ENCODE results near the gene SLC16A5.

SLC16A5 gene

DNA sequence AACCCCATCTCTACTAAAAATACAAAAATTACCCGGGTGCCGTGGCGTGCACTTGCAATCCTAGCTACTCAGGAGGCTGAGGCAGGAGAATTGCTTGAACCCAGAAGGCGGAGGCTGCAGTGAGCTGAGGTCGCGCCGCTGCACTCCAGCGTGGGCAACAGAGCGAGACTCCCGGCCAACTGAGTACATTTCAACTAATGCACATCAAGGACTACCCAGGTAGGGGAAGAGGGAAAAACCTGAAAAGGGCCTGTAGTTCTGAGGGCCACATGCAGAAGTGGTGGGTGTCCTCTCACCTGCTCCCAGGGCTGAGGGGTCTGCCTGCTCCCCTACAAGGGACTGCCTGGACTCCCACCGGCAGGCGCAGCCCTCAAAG, 584 bp upstream of the SLC16A5 start:
- DNase-seq (ENCODE audit: low spot score): no peak

DNA sequence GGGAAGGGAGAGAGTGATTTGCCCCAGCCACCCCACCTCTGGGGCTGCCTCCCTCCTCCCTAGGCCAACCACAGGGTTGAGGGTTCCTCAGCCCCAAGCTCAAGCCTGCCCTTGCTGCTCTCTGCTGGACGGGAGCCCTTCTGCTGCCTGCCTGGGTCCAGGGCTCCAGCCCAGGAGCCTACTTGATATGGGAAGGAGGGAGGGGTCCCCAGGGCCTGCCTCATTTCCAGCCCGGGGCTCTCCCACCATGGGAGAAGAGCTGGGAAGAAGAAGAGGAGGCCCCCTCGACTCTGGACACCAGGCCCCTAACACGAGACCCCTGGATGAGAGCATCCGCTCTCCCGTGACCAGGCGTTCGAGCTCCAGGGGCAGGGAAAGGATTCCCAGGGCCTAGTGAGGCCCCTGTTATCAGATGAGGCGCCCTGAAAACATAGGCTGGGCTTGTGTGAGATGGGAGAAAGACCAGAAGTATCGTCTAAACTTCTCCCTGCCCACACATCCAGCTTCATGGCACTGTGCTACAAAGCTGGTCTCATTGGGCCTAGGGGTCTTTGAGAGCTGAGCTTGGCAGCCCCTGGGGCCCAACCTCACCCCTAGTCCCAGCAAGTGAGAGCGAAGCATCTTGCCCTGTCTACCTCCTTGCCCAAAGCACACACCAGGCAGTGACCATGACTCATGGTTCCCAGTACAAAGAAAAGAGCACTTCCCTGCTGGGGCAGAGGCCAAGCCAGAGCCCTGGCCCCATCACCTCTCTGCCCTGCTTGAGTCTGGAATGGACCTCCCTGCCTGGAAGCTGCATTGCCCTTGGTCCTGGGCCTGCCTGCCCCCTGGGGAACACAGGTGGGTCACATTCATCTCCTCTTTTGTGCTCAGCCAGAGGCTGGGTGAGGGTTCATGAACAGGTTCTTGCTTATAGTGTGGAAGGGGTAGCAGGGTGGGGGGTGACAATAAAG, 987 bp downstream of the SLC16A5 start:
- DNase-seq (ENCODE audit: low spot score): peak; percentile 68

DNA sequence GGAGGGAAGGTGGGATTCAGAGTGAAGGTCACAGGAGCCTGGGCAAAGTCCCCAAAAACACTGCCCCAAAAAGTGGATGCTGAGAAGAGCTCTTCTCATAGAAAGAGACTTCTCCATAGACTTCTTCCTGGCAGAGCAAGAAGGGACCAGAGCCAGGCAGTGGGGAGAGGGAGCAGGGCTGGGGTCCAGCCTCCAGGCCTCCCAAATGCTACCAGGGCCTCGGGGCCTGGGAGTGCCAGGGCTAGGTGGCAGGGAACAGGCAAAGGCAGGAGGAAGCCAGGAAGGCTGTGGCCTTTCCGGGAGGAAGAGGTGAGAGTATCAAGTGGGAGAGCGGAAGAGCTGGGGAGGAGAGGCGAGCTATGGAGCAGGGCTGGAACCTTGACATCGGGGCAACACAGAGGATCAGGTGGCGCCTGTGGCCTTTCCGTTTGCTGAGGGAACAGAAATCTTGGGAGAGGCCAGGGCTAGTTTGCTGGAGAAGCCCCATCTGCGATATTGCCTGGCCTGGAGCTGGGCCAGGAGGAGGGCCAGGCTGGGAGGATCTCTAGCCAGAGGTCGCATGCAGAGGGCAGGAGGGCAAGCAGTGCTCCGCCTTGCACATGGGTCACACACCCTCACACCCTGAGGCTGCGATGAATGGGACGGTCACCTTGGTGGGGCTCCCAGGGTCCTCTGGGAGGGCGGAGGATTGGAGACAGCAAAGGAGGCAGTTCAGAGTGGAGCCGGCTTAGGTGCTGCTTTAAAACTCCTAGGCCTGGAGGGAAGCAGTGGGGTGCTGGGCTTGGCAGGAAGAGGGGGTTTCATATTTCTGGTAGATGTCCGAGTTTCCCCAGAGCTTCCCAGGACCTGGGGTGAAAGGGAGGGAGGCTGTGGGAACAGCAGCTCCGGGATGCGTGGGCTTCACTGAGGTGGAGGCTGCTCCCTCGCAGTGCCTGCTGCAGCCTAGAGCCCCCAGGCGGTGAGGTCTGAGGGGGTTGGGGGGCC, 3.4 kb downstream of the SLC16A5 start:
- DNase-seq (ENCODE audit: low spot score): no peak

- DNase-seq (ENCODE audit: low spot score): no peak
Measured at GRCh38 chr17:75091855-75092327, 4.1 kb downstream of the SLC16A5 start.

- DNase-seq (ENCODE audit: low spot score): no peak
Measured at GRCh38 chr17:75093548-75094158, 5.9 kb downstream of the SLC16A5 start.

DNA sequence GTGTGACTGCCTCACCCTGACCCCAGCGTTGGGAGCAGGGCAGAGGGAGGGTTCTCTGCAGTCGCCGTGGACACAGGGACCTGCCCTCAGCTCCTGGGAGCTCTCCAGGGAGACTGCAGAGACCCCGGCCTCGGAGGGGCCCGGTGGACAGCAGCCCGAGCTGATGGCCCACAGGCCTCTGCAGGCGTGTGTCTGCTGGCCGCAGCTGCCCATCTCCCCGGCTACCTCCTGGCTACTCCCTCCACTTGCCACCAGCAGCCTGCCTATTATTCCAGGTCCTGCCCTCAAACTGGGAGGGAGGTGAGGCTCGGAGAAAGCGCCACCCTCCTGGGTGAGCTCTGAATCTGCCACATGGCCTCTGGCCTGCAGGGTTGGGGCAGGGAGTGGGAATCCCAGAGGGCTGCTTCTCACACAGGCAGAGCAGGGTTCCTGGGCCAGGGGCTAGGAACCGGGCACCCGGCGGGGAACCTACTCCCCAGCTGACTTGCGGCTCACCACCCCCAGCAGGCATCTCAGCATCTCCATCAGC, 7.2 kb downstream of the SLC16A5 start:
- no peak for DNase-seq (ENCODE audit: low spot score)

DNA sequence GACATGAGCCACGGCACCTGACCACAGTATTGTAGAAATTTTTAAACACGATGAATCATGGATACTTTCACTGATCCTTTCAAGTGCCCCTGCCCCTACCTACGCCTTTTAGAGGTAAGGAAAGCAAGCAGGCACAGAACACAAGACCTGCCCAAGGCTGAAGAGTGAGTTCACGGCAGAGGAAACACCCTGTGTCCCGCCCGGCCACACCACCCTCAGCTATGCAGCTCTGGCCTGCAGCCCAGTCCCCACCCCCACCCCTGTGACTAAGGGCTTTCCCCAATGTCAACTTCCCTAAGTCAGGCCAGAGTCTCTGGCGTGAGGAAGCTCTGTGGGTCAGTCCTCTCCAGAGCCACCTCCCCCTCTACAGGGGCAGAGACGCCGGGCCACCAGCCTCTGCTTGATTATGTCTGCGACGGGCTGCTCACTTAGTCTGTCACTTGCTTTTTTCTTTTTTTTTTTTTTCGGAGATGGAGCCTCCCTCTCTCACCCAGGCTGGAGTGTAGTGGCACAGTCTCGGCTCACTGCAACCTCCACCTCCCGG, 8.4 kb downstream of the SLC16A5 start:
- DNase-seq (ENCODE audit: low spot score): peak; percentile 84

DNA sequence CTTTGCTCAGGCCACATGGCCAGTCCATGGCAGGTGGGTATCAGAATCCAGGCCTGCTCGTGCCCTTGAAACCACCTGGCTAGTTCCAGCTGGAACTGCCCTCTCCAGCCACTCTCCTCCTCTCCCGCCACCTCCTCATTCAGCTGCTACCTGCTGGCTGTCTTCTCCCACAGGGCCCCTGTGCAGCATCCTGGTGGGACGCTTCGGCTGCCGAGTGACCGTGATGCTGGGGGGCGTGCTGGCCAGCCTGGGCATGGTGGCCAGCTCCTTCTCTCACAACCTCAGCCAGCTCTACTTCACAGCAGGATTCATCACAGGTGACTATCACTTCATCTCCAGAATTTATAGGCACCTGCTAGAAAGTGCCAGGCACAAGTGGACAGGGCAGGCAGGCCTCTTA, 10.1 kb downstream of the SLC16A5 start:
- no peak for DNase-seq (ENCODE audit: low spot score)

DNA sequence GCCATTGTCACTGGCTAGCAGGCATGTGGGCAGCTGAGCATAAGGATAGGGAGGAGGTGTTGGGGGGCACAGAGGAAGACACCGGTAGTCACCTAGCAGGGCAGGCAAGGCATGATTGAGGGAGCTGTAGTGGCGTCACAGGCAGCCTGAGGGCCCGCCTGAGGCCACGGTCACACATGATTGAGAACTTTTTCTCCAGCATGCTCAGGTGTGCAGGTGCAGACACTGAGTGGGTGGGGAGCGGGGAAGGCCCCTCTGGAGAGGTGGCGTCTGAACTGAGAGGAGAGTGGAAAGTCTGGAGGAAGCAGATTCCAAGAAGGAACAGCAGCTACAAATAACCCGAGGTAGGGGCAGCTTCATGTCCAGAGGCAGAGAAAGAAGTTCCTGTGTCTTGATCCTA, 11.1 kb downstream of the SLC16A5 start:
- DNase-seq (ENCODE audit: low spot score): no peak

DNA sequence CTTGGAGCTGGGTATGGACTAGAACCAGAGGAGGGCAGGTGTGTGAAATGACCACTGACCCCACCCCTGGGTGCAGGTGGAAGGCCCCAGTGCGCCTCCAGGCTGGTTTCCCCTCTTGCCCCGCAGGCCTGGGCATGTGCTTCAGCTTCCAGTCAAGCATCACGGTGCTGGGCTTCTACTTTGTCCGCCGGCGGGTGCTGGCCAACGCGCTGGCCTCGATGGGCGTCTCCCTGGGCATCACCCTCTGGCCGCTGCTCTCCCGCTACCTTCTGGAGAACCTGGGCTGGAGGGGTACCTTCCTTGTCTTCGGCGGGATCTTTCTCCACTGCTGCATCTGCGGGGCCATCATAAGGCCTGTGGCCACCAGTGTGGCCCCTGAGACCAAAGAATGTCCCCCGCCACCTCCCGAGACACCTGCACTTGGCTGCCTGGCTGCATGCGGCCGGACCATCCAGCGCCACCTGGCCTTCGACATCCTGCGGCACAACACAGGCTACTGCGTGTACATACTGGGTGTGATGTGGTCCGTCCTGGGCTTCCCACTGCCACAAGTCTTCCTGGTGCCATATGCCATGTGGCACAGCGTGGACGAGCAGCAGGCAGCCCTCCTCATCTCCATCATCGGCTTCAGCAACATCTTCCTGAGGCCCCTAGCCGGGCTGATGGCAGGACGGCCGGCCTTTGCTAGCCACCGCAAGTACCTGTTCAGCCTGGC, 12.3 kb downstream of the SLC16A5 start:
- DNase-seq (ENCODE audit: low spot score): no peak

- no peak for DNase-seq (ENCODE audit: low spot score)
Measured at GRCh38 chr17:75102385-75102821, 14.6 kb downstream of the SLC16A5 start.

GRCh38 chr17:75103601-75104554, 16.1 kb downstream of the SLC16A5 start:
- no peak for DNase-seq (ENCODE audit: low spot score)

GRCh38 chr17:75105126-75106080, 17.6 kb downstream of the SLC16A5 start:
- peak; percentile 81 for DNase-seq (ENCODE audit: low spot score)

GRCh38 chr17:75108193-75108592, 20.4 kb downstream of the SLC16A5 start:
- DNase-seq (ENCODE audit: low spot score): no peak

- DNase-seq (ENCODE audit: low spot score): no peak
Measured at GRCh38 chr17:75109046-75109406, 21.3 kb downstream of the SLC16A5 start.

- peak; percentile 98 for DNase-seq (ENCODE audit: low spot score)
Measured at GRCh38 chr17:75109407-75110233, 21.9 kb downstream of the SLC16A5 start, which contains the start of gene ARMC7. Gene ARMC7, plus strand, starts transcription at chr17:75109969. Its CDS starts 320 bp downstream, at chr17:75110289.

DNA sequence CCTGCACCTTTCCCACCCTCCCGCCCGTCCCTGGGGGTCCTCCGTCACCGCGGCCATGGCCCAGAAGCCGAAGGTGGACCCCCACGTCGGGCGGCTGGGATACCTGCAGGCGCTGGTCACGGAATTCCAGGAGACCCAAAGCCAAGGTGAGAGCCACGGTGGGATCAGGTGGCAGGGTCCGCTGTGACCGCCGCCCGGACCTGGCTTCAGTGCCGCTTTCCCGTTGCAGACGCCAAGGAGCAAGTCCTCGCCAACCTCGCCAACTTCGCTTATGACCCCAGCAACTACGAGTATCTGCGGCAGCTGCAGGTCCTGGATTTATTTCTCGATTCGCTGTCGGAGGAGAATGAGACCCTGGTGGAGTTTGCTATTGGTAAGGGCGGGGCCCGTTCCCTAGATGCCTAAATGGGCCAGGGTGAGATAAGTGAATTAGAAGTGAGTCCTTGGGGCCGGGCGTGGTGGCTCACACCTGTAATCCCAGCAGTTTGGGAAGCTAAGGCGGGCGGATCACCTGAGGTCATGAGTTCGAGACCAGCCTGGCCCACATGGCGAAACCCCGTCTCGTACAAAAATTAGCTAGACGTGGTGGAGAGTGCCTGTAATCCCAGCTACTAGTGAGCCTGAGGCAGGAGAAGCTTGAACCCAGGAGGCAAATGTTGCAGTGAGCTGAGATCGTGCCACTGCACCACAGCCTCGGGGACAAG, 22.6 kb downstream of the SLC16A5 start:
- no peak for DNase-seq (ENCODE audit: low spot score)
